ENCODE results near the gene PABPC1L. TPM values are rescaled to one million over a fixed set of nuclear protein-coding genes. Genes with fewer than 3 reads are reported as not detected.

The PABPC1L gene
- total and polyA plus RNA-seq, 2 of the 13 experiments (the other 11 are each of a cell fraction or from before 2014, with no cell fraction given) = 30.8 to 252 TPM

GRCh38 chr20:44885392-44886265, 24.2 kb upstream of the PABPC1L start, which contains the start of gene YWHAB (continued):
- TF ChIP-seq ZNF207 (IDR thresholded peaks at IDR 0.05; ENCODE audit: borderline replicate concordance) (no peak), FOXA1 (IDR thresholded peaks at IDR 0.05) (no peak), FOXA1 (CRISPR knock-in tag; IDR thresholded peaks at IDR 0.05) (no peak), CENPT (CRISPR knock-in tag; IDR thresholded peaks at IDR 0.05; ENCODE audit: low read depth) (no peak), GABPA (IDR thresholded peaks at IDR 0.05; ENCODE audit: low read depth, low read length) (peak; percentile 79), GABPA (CRISPR knock-in tag; IDR thresholded peaks at IDR 0.05; ENCODE audit: low read depth) (peak; percentile 93), SIX1 (CRISPR knock-in tag; IDR thresholded peaks at IDR 0.05; ENCODE audit: borderline replicate concordance) (no peak), HNRNPH1 (optimal IDR thresholded peaks at IDR 0.05; ENCODE audit: low read depth, low read length) (no peak), SNRNP70 (IDR thresholded peaks at IDR 0.05; ENCODE audit: low read depth, low read length) (no peak), MTF1 (CRISPR knock-in tag; IDR thresholded peaks at IDR 0.05) (no peak; the same call in 1 of the 2 replicates), ZNF501 (CRISPR knock-in tag; IDR thresholded peaks at IDR 0.05) (peak; percentile 99), ZBTB25 (CRISPR knock-in tag; IDR thresholded peaks at IDR 0.05) (peak; percentile 92), ZNF850 (CRISPR knock-in tag; conservative IDR thresholded peaks at IDR 0.05) (0 out of 2 replicates have a peak, but pooled peaks have one; percentile 80), AGO1 (IDR thresholded peaks at IDR 0.05; ENCODE audit: low read depth, low read length, poor library complexity, severe bottlenecking) (peak; percentile 77), RNF219 (CRISPR knock-in tag; IDR thresholded peaks at IDR 0.05) (0 out of 2 replicates have a peak, but pooled peaks have one; percentile 37), KAT2B (IDR thresholded peaks at IDR 0.05; ENCODE audit: borderline replicate concordance, low read depth, low read length) (no peak), ZFP36L1 (CRISPR knock-in tag; IDR thresholded peaks at IDR 0.05) (peak; percentile 91), CEBPB (IDR thresholded peaks at IDR 0.05; ENCODE audit: borderline replicate concordance, low read depth, low read length) (peak; percentile 88), ZNF282 (IDR thresholded peaks at IDR 0.05; ENCODE audit: partially characterized antibody) (no peak), ZNF260 (CRISPR knock-in tag; IDR thresholded peaks at IDR 0.05; ENCODE audit: borderline replicate concordance, low read depth) (no peak), RAD21 (CRISPR knock-in tag; IDR thresholded peaks at IDR 0.05) (peak; percentile 68), NKX3-1 (CRISPR knock-in tag; IDR thresholded peaks at IDR 0.05) (0 out of 2 replicates have a peak, but pooled peaks have one; percentile 58), PRMT3 (CRISPR knock-in tag; IDR thresholded peaks at IDR 0.05; ENCODE audit: borderline replicate concordance, low read depth) (no peak)
- TF ChIP-seq, protein P1, sequence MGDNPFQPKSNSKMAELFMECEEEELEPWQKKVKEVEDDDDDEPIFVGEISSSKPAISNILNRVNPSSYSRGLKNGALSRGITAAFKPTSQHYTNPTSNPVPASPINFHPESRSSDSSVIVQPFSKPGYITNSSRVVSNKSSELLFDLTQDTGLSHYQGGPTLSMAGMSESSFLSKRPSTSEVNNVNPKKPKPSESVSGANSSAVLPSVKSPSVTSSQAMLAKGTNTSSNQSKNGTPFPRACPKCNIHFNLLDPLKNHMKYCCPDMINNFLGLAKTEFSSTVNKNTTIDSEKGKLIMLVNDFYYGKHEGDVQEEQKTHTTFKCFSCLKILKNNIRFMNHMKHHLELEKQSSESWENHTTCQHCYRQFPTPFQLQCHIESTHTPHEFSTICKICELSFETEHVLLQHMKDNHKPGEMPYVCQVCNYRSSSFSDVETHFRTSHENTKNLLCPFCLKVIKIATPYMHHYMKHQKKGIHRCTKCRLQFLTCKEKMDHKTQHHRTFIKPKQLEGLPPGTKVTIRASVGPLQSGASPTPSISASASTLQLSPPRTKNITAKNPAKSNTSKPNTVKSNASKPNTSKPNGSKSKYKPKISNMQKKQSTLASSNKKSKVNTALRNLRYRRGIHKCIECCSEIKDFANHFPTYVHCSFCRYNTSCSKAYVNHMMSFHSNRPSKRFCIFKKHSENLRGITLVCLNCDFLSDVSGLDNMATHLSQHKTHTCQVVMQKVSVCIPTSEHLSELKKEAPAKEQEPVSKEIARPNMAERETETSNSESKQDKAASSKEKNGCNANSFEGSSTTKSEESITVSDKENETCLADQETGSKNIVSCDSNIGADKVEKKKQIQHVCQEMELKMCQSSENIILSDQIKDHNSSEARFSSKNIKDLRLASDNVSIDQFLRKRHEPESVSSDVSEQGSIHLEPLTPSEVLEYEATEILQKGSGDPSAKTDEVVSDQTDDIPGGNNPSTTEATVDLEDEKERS (CRISPR knock-in tag; IDR thresholded peaks at IDR 0.05) = no peak

Data from HepG2 (cell line).